OCI-LY3 (cell line): ENCODE measurements around the gene BACH1.

Experiments used
- H2AFZ ChIP-seq: fragments of 200-600, 300-600 bp; shearing (Covaris generic); 2 replicates; pipeline ENCODE4 v1.6.0; 2014; ENCODE audit warnings: antibody characterized with exemption, low read depth, low read length
- H3K27ac ChIP-seq: fragments of 200-600, 300-600 bp; sonication (generic); 2 replicates; pipeline ENCODE4 v1.5.1; 2014; ENCODE audit warnings: mild to moderate bottlenecking, low read length, moderate library complexity, mixed read lengths
- H3K27me3 ChIP-seq: fragments of 200-600, 300-600 bp; sonication (generic); 2 replicates; pipeline ENCODE4 v1.6.1; 2014; ENCODE audit warnings: low read depth, low read length, mixed read lengths
- H3K36me3 ChIP-seq: fragments of 200-600, 300-600 bp; sonication (generic); replicated peaks from 2 replicates; pipeline ENCODE3; 2014; ENCODE audit warnings: low read depth, low read length, mixed read lengths
- H3K4me1 ChIP-seq: fragments of 300-600, 200-600 bp; sonication (generic); 2 replicates; pipeline ENCODE4 v1.6.1; 2014; ENCODE audit warnings: low read length, mixed read lengths
- H3K4me2 ChIP-seq: fragments of 200-600, 300-600 bp; sonication (generic); 2 replicates; pipeline ENCODE4 v1.6.1; 2014; ENCODE audit warnings: low read length, mixed read lengths
- H3K4me3 ChIP-seq: fragments of 300-600, 200-600 bp; sonication (generic); 2 replicates; pipeline ENCODE4 v1.5.1; 2014; ENCODE audit warnings: antibody characterized with exemption, mild to moderate bottlenecking, low read length, moderate library complexity
- H3K79me2 ChIP-seq: fragments of 300-600, 200-600 bp; shearing (Covaris generic); 2 replicates; pipeline ENCODE4 v1.6.1; 2014; ENCODE audit warnings: mild to moderate bottlenecking, low read length, mixed read lengths
- H3K9ac ChIP-seq: fragments of 300-600, 200-600 bp; shearing (Covaris generic); 2 replicates; pipeline ENCODE4 v1.6.0; 2014; ENCODE audit warnings: mild to moderate bottlenecking, low read length, moderate library complexity
- H3K9me3 ChIP-seq: fragments of 200-600, 300-600 bp; shearing (Covaris generic); 2 replicates; pipeline ENCODE4 v1.6.1; 2014; ENCODE audit warnings: low read length, mixed read lengths; ENCODE audit not compliant: insufficient read depth
- H4K20me1 ChIP-seq: fragments of 200-600, 300-600 bp; sonication (generic); 2 replicates; pipeline ENCODE4 v1.6.1; 2016; ENCODE audit warnings: low read length, mixed read lengths; ENCODE audit not compliant: insufficient read depth
- CTCF ChIP-seq: fragments of 200-600, 300-600 bp; sonication (generic); IDR thresholded peaks from 2 replicates; pipeline ENCODE4 v1.5.1; 2014; ENCODE audit warnings: antibody characterized with exemption, low read length, low read depth
- EZH2phosphoT487 ChIP-seq: fragments of 200-600 bp; shearing (Covaris generic); IDR thresholded peaks from 2 replicates; pipeline ENCODE4 v1.6.1; 2018; ENCODE audit warnings: antibody characterized with exemption, mixed run types, low read depth

The BACH1 gene

DNA sequence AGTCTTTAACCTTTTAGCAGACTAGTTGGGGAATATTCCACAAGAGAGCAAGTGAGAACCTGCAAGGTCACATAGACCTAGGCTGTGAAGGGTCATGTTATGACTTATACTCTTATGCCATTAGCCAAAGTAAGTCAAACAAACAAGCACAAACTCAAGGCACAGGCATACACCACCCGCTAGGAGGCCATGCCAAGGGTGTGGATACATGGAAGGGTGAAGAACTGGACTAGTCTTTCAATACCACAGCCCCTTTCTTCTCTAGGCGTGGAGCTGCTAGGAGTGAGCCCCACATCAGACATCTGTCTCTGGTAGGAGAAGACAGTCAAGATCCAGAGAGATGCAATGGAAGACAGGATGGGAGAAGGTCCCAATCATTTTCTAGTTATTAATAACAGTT is 68.6 kb downstream of the BACH1 start:
- H3K4me3 ChIP-seq, result no peak overlapping the region
- H2AFZ ChIP-seq, result no peak overlapping the region
- H3K4me1 ChIP-seq, result peaks cover 11% of the 10 kb centered on the region
- H4K20me1 ChIP-seq, result no peaks in the 10 kb centered on the region
- H3K27ac ChIP-seq, result no peak overlapping the region
- peaks cover 29% of the 10 kb centered on the region for H3K36me3 ChIP-seq
- TF ChIP-seq CTCF (no peak), EZH2phosphoT487 (no peak)
- H3K4me2 ChIP-seq, result no peak overlapping the region
- H3K9me3 ChIP-seq, result no peaks in the 10 kb centered on the region
- no peaks in the 10 kb centered on the region for H3K27me3 ChIP-seq
- no peak overlapping the region for H3K9ac ChIP-seq
- no peaks in the 10 kb centered on the region for H3K79me2 ChIP-seq

GRCh38 chr21:29368906-29369305 is 70.2 kb downstream of the BACH1 start:
- no peaks in the 10 kb centered on the region for H3K27me3 ChIP-seq
- no peaks in the 10 kb centered on the region for H3K79me2 ChIP-seq
- H4K20me1 ChIP-seq, result no peaks in the 10 kb centered on the region
- TF ChIP-seq CTCF (no peak), EZH2phosphoT487 (no peak)
- no peaks in the 10 kb centered on the region for H3K9me3 ChIP-seq
- H3K27ac ChIP-seq, result no peak overlapping the region
- peaks cover 28% of the 10 kb centered on the region for H3K36me3 ChIP-seq
- no peak overlapping the region for H3K4me3 ChIP-seq
- H3K4me2 ChIP-seq, result no peak overlapping the region
- no peak overlapping the region for H2AFZ ChIP-seq
- no peak overlapping the region for H3K9ac ChIP-seq
- H3K4me1 ChIP-seq, result peaks cover 11% of the 10 kb centered on the region

DNA sequence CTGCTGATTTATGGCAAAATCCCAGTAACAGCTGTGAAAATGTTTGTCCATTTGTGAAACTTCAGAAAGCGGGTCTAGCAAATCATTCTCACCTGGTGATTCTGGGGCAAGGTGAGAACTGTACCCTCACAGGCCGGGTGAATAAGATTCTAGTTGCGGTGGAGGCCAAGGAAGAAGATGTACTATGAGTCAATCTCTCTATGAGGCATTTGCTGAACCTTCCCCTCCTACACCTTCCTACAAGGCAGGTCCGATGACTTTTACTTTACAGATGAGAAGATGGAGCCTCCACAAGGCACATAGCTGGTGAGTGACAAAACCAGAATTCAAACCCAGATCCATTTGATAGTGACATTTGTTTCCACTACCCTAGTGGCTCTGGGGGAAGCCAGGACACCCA is 72.7 kb downstream of the BACH1 start:
- Histone ChIP-seq H3K4me2 (no peak overlapping the region), H3K4me1 (peaks cover 10% of the 10 kb centered on the region), H3K79me2 (no peaks in the 10 kb centered on the region), H3K27me3 (no peaks in the 10 kb centered on the region), H4K20me1 (no peaks in the 10 kb centered on the region), H3K9ac (no peak overlapping the region), H3K9me3 (no peaks in the 10 kb centered on the region), H3K4me3 (no peak overlapping the region), H2AFZ (no peak overlapping the region), H3K27ac (no peak overlapping the region), H3K36me3 (peaks cover 22% of the 10 kb centered on the region)
- TF ChIP-seq CTCF (no peak), EZH2phosphoT487 (no peak)

- Histone ChIP-seq H3K9ac (no peak overlapping the region), H3K4me2 (no peak overlapping the region), H3K79me2 (no peaks in the 10 kb centered on the region), H3K36me3 (peaks cover 14% of the 10 kb centered on the region), H3K4me1 (peaks cover 4% of the 10 kb centered on the region; the same call in 1 of the 2 replicates), H3K9me3 (no peaks in the 10 kb centered on the region), H3K27ac (no peak overlapping the region), H4K20me1 (no peaks in the 10 kb centered on the region), H2AFZ (no peak overlapping the region), H3K4me3 (no peak overlapping the region), H3K27me3 (no peaks in the 10 kb centered on the region)
- TF ChIP-seq EZH2phosphoT487 (no peak), CTCF (peak; percentile 70)
Observed at GRCh38 chr21:29372063-29372802, 73.5 kb downstream of the BACH1 start.
